ENCODE measurements around the gene IFT88. TPM values are rescaled to one million over a fixed set of nuclear protein-coding genes. Genes with fewer than 3 reads are reported as not detected.
A peak's percentile ranks its signal among the peaks of the same experiment; 100 is the strongest.

Gene IFT88
- total RNA-seq, 1 donor from 2014 or later: 17.3 TPM

DNA sequence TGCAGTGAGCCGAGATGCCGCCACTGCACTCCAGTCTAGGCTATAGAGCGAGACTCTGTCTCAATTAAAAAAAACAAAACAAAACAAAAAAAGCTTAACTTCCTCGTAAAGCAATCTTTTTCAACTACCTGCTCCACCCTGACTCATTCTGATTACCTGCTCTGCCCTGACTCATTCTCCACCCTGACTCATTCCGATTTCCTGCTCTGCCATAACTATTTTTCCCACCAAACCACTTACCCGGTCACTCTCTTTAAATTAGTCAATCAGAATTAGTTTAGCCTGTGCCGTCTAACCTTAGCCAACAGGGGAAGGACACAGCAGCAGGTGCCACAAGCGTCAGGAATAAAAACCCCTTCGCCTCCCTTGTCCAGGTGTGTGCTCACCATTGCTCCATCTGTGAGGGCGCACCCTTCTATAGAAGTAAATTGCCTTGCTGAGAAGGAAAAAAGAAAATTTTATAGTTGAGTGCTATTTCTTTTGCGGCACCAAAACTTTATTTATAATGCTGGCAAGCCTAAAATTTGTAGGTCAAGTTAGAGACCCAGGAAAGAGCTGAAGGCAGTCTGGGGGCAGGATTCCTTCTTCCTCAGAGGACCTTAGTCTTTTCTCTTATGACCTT is 1.7 kb upstream of the IFT88 start:
- H3K9me3 Mint-ChIP-seq: peaks cover 6% of the 10 kb centered on the region
- H3K4me3 Mint-ChIP-seq: peak overlapping the region; percentile 33
- intact Hi-C loops (cut with micrococcal nuclease): loop anchor here (5.0 kb wide), 2 partner anchors 68 to 732 kb away; no protein-coding TSS in a partner anchor
- H3K27ac Mint-ChIP-seq: no peak overlapping the region
- DNase-seq (no peak), ATAC-seq (ENCODE audit: low read depth) (no peak)
- TF ChIP-seq, protein P1, sequence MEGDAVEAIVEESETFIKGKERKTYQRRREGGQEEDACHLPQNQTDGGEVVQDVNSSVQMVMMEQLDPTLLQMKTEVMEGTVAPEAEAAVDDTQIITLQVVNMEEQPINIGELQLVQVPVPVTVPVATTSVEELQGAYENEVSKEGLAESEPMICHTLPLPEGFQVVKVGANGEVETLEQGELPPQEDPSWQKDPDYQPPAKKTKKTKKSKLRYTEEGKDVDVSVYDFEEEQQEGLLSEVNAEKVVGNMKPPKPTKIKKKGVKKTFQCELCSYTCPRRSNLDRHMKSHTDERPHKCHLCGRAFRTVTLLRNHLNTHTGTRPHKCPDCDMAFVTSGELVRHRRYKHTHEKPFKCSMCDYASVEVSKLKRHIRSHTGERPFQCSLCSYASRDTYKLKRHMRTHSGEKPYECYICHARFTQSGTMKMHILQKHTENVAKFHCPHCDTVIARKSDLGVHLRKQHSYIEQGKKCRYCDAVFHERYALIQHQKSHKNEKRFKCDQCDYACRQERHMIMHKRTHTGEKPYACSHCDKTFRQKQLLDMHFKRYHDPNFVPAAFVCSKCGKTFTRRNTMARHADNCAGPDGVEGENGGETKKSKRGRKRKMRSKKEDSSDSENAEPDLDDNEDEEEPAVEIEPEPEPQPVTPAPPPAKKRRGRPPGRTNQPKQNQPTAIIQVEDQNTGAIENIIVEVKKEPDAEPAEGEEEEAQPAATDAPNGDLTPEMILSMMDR (IDR thresholded peaks at IDR 0.05): no peak
- POLR2A ChIA-PET: interaction anchor here (1.4 to 2.0 kb wide), 2 partner anchors 21 to 338 kb away, joined by 3 to 14 read pairs; partner anchors contain the start of gene XPO4
- CTCF ChIA-PET: no interaction called here
- peaks cover 3% of the 10 kb centered on the region for H3K36me3 Mint-ChIP-seq (ENCODE audit: low read depth)
- peaks cover 17% of the 10 kb centered on the region for H3K4me1 Mint-ChIP-seq
- H3K27me3 Mint-ChIP-seq: no peaks in the 10 kb centered on the region

DNA sequence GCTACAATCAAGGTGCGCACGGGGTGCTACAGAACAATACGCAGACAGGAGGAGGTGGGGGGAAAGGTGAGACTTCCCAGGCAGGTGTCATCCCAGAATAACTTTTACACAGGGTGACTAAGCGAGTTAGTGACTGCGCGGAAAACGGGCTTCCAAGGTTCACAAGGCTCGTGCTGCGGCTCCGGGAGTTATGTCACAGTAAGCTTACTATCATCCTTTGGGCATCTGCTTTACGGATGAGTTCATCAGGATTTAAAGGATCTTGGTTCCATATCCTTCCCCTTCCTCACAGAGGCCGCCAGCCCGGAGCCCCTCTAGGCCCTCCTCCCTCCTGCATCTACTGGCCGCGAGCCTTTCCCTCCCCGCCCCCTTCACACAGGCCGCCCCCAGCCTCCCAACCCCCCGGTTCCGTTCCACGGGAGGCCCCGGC is 474 bp upstream of the IFT88 start:
- Mint-ChIP-seq H3K4me1 (peaks cover 18% of the 10 kb centered on the region), H3K9me3 (peaks cover 6% of the 10 kb centered on the region), H3K4me3 (peak overlapping the region; percentile 92), H3K27ac (peak overlapping the region; percentile 89), H3K27me3 (no peaks in the 10 kb centered on the region), H3K36me3 (ENCODE audit: low read depth) (peaks cover 5% of the 10 kb centered on the region)
- ChIA-PET POLR2A (interaction anchor here (0.6 to 2.3 kb wide), 5 partner anchors 20 to 705 kb away, joined by 3 to 14 read pairs (median 6); partner anchors contain the start of genes CRYL1 and XPO4), CTCF (no interaction called here)
- DNase-seq (no peak), ATAC-seq (ENCODE audit: low read depth) (peak; percentile 49)
- TF ChIP-seq, protein P1 (IDR thresholded peaks at IDR 0.05): no peak
- intact Hi-C loops (cut with micrococcal nuclease): loop anchor here (1.0 to 5.0 kb wide), 5 partner anchors 22 to 731 kb away; no protein-coding TSS in a partner anchor

DNA sequence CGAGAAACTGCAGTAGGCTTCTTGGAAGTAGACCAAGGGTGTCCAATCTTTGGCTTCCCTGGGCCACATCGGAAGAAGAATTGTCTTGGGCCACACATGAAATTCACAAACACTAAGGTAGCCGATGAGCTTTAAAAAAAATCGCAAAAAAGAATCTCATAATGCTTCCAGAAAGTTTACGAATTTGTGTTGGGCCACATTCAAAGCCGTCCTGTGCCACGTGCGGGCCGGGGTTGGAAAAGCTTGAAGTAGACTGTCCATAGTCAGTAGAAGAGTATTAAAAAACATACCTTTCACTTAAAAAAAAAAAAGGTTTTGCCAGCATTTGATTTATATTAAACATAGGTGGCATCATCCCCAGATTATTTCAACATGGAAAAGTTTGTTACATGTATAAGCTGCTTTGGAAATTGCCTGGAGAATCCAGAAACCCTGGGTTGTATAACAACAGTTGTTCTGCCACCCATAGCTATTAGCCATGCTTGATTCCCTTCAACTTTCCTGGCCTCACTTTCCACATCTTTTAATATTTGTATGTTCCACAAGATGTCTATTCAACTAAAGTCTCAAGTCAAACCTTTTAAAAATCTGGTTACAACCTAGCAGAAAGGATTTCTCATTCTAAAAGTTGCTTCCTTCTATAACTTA is 1.0 kb downstream of the IFT88 start:
- ATAC-seq (ENCODE audit: low read depth): no peak
- H3K4me3 Mint-ChIP-seq: peak overlapping the region; percentile 92
- H3K4me1 Mint-ChIP-seq: peaks cover 18% of the 10 kb centered on the region
- TF ChIP-seq, protein P1 (IDR thresholded peaks at IDR 0.05): no peak
- H3K27ac Mint-ChIP-seq: peak overlapping the region; percentile 89
- POLR2A ChIA-PET: interaction anchor here (1.2 to 2.3 kb wide), 2 partner anchors 21 to 42 kb away, joined by 4 to 14 read pairs; partner anchors contain the start of gene CRYL1
- CTCF ChIA-PET: no interaction called here
- DNase-seq: no peak
- H3K36me3 Mint-ChIP-seq (ENCODE audit: low read depth): peaks cover 8% of the 10 kb centered on the region
- no peaks in the 10 kb centered on the region for H3K27me3 Mint-ChIP-seq
- H3K9me3 Mint-ChIP-seq: peaks cover 9% of the 10 kb centered on the region
- intact Hi-C loops (cut with micrococcal nuclease): loop anchor here (1.0 to 5.0 kb wide), 6 partner anchors 71 to 1035 kb away; partner anchors contain the start of genes EEF1AKMT1 and XPO4

DNA sequence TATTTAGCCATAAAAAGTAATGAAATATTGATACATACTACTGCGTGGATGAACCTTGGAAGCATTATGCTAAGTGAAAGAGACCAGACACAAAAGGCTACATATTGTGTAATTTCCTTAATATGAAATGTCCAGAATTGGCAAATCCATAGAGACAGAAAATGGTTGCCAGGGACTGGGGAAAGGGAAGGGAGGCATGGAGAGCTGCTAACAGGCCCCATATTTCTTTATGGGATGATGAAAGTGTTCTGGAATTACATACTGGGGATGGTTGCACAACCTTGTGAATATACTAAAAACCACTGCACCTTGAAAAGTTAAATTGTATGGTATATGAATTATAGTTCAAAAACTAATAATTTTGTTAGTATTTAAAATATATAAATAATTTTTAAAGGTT is 3.6 kb downstream of the IFT88 start:
- Mint-ChIP-seq H3K4me3 (no peak overlapping the region), H3K27ac (no peak overlapping the region), H3K36me3 (ENCODE audit: low read depth) (peaks cover 23% of the 10 kb centered on the region), H3K4me1 (peaks cover 18% of the 10 kb centered on the region), H3K9me3 (peaks cover 4% of the 10 kb centered on the region), H3K27me3 (no peaks in the 10 kb centered on the region)
- intact Hi-C loops (cut with micrococcal nuclease): no loop called here
- TF ChIP-seq, protein P1 (IDR thresholded peaks at IDR 0.05): no peak
- ChIA-PET POLR2A (no interaction called here), CTCF (no interaction called here)
- DNase-seq (no peak), ATAC-seq (ENCODE audit: low read depth) (no peak)

DNA sequence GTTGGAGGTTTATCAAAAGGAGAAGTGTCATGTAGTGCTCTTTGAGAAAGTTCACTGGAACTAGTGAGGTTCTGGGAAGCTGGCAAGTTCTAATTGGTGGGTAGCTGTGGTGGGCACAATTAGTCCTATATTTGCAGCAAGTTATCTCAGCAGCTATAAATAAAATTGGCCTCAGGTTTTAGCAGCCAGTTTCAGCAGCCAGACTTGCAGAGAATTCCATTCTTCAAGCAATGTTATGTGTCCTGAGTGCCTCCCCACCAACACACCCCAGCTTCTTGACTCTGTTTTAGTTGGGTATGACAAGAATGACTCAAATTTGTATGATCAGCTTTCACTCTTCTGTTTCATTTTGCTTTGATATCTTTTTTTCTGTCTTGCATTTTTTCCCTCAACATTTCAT is 4.7 kb downstream of the IFT88 start:
- Mint-ChIP-seq H3K4me1 (peaks cover 12% of the 10 kb centered on the region), H3K9me3 (peaks cover 2% of the 10 kb centered on the region), H3K27ac (no peak overlapping the region), H3K36me3 (ENCODE audit: low read depth) (peaks cover 33% of the 10 kb centered on the region), H3K27me3 (no peaks in the 10 kb centered on the region), H3K4me3 (no peak overlapping the region)
- ATAC-seq (ENCODE audit: low read depth) (no peak), DNase-seq (no peak)
- CTCF ChIA-PET: no interaction called here
- intact Hi-C loops (cut with micrococcal nuclease): no loop called here
- POLR2A ChIA-PET: no interaction called here
- TF ChIP-seq, protein P1 (IDR thresholded peaks at IDR 0.05): no peak
